ENCODE data around the gene NT5C3B.

- TF ChIP-seq CTCF (conservative IDR thresholded peaks at IDR 0.05; ENCODE audit: low read length) (no peak), EZH2phosphoT487 (IDR thresholded peaks at IDR 0.05; ENCODE audit: borderline replicate concordance, low read depth, low read length) (no peak)
Measured at GRCh38 chr17:41777574-41778188, 58.4 kb downstream of the NT5C3B start.
